Endothelial cell (in vitro differentiated cells): ENCODE data around the gene JAK2. TPM values are rescaled to one million over a fixed set of nuclear protein-coding genes. Genes with fewer than 3 reads are reported as not detected.
A peak's percentile ranks its signal among the peaks of the same experiment; 100 is the strongest.

Source experiments
- DNase-seq: peaks from one replicate; pipeline ENCODE4 v3.0.0; 2021; ENCODE audit warnings: low spot score
- H3K27ac Mint-ChIP-seq: one replicate; pipeline ENCODE4 v1.8.0; 2021; ENCODE audit warnings: mixed read lengths, inconsistent platforms; ENCODE audit not compliant: unreplicated experiment
- H3K27me3 Mint-ChIP-seq: one replicate; pipeline ENCODE4 v1.8.0; 2021; ENCODE audit warnings: mild to moderate bottlenecking, moderate library complexity, mixed read lengths, inconsistent platforms; ENCODE audit not compliant: unreplicated experiment
- H3K36me3 Mint-ChIP-seq: one replicate; pipeline ENCODE4 v1.8.0; 2021; ENCODE audit warnings: mild to moderate bottlenecking, low read depth, mixed read lengths, inconsistent platforms; ENCODE audit not compliant: unreplicated experiment
- H3K4me1 Mint-ChIP-seq: one replicate; pipeline ENCODE4 v1.8.0; 2021; ENCODE audit warnings: mild to moderate bottlenecking, mixed read lengths, inconsistent platforms; ENCODE audit not compliant: unreplicated experiment
- H3K4me3 Mint-ChIP-seq: one replicate; pipeline ENCODE4 v1.8.0; 2021; ENCODE audit warnings: mild to moderate bottlenecking, mixed read lengths, inconsistent platforms; ENCODE audit not compliant: unreplicated experiment
- H3K9me3 Mint-ChIP-seq: one replicate; pipeline ENCODE4 v1.8.0; 2021; ENCODE audit warnings: mixed read lengths, inconsistent platforms; ENCODE audit not compliant: unreplicated experiment
- total RNA-seq: library from RNA; stranded (reverse); fragmentation: NEBNext Ultra II Directional; extraction: Animal tissue kit (Norgen Biotek cat#: 25700); gene quantifications from one replicate; pipeline ENCODE4 v1.2.1, GENCODE V29; 2021; ENCODE audit not compliant: unreplicated experiment
- TF ChIP-seq, protein P1 (sequence below): fragments of 200-600 bp; sonication (generic); IDR thresholded peaks from one replicate; pipeline ENCODE4 v1.5.0; 2021; ENCODE audit warnings: antibody characterized with exemption; ENCODE audit not compliant: unreplicated experiment

Gene JAK2
- total RNA-seq, 1 donor from 2014 or later: 9.4 TPM

DNA sequence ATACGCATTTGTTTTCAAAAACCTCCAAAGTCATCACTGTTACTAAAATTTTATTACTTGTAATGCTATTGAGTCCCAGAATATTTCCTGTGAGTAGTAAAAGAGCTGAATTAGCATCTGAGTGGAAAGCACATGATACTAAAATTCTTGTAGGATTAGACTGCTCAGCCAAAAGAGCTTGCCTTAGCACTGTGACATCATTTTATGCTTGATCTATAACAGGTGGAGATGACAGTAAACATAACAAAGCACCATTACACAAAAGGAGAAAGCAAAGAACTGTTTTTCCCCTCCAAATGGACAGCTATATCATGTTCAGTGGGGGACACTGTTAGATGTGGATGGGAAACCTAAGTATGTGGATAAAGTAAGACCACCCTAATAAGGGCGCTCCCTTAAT is 5.8 kb upstream of the JAK2 start:
- H3K27me3 Mint-ChIP-seq: peaks cover 3% of the 10 kb centered on the region
- H3K36me3 Mint-ChIP-seq: no peaks in the 10 kb centered on the region
- peaks cover 8% of the 10 kb centered on the region for H3K4me1 Mint-ChIP-seq
- H3K27ac Mint-ChIP-seq: no peak overlapping the region
- TF ChIP-seq, protein P1, sequence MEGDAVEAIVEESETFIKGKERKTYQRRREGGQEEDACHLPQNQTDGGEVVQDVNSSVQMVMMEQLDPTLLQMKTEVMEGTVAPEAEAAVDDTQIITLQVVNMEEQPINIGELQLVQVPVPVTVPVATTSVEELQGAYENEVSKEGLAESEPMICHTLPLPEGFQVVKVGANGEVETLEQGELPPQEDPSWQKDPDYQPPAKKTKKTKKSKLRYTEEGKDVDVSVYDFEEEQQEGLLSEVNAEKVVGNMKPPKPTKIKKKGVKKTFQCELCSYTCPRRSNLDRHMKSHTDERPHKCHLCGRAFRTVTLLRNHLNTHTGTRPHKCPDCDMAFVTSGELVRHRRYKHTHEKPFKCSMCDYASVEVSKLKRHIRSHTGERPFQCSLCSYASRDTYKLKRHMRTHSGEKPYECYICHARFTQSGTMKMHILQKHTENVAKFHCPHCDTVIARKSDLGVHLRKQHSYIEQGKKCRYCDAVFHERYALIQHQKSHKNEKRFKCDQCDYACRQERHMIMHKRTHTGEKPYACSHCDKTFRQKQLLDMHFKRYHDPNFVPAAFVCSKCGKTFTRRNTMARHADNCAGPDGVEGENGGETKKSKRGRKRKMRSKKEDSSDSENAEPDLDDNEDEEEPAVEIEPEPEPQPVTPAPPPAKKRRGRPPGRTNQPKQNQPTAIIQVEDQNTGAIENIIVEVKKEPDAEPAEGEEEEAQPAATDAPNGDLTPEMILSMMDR: no peak
- no peak overlapping the region for H3K4me3 Mint-ChIP-seq
- no peak for DNase-seq
- no peaks in the 10 kb centered on the region for H3K9me3 Mint-ChIP-seq

- no peak for DNase-seq
Observed at GRCh38 chr9:4980086-4980727, 4.9 kb upstream of the JAK2 start.

GRCh38 chr9:4982721-4983482 is 2.2 kb upstream of the JAK2 start:
- Mint-ChIP-seq H3K36me3 (peaks cover 6% of the 10 kb centered on the region), H3K4me1 (peaks cover 22% of the 10 kb centered on the region), H3K4me3 (no peak overlapping the region), H3K27ac (no peak overlapping the region), H3K9me3 (no peaks in the 10 kb centered on the region), H3K27me3 (peaks cover 7% of the 10 kb centered on the region)
- DNase-seq: no peak
- TF ChIP-seq, protein P1: no peak

More at GRCh38 chr9:4980086-4980727, 4.9 kb upstream of the JAK2 start:
- H3K9me3 Mint-ChIP-seq: no peaks in the 10 kb centered on the region
- TF ChIP-seq, protein P1: no peak
- H3K4me3 Mint-ChIP-seq: no peak overlapping the region
- H3K4me1 Mint-ChIP-seq: peaks cover 10% of the 10 kb centered on the region
- H3K27ac Mint-ChIP-seq: no peak overlapping the region
- no peaks in the 10 kb centered on the region for H3K36me3 Mint-ChIP-seq
- peaks cover 7% of the 10 kb centered on the region for H3K27me3 Mint-ChIP-seq

- Mint-ChIP-seq H3K27ac (peak overlapping the region; percentile 72), H3K4me1 (peaks cover 22% of the 10 kb centered on the region), H3K4me3 (peak overlapping the region; percentile 96), H3K27me3 (peaks cover 7% of the 10 kb centered on the region), H3K9me3 (no peaks in the 10 kb centered on the region), H3K36me3 (peaks cover 6% of the 10 kb centered on the region)
- DNase-seq: no peak
- TF ChIP-seq, protein P1: no peak
Observed at GRCh38 chr9:4983601-4984165, 1.4 kb upstream of the JAK2 start.
